T-helper 2 cell treated with Interferon-gamma antibody and Interleukin-4, amounts not matched to agents 5 μg/mL and 100 μg/mL, for 36 hours (primary cell): ENCODE data around the gene NXF2.
"Not testable (repeated sequence)": the region's sequence is repeated elsewhere in the genome, so short reads cannot be mapped to it uniquely, and the experiment has no call there.

Experiments
- DNase-seq: peaks from one replicate; pipeline ENCODE4 v3.0.0; 2021; ENCODE audit warnings: low spot score
- H3K27ac Mint-ChIP-seq: one replicate; pipeline ENCODE4 v1.8.0; 2021; ENCODE audit warnings: mild to moderate bottlenecking, mixed read lengths
- H3K27me3 Mint-ChIP-seq: one replicate; pipeline ENCODE4 v1.8.0; 2021; ENCODE audit warnings: low read depth, mixed read lengths
- H3K36me3 Mint-ChIP-seq: one replicate; pipeline ENCODE4 v1.8.0; 2021; ENCODE audit warnings: low read depth, mixed read lengths
- H3K4me1 Mint-ChIP-seq: one replicate; pipeline ENCODE4 v1.8.0; 2021; ENCODE audit warnings: low read depth, mixed read lengths
- H3K4me3 Mint-ChIP-seq: one replicate; pipeline ENCODE4 v1.8.0; 2022; ENCODE audit warnings: mild to moderate bottlenecking, moderate library complexity, mixed read lengths
- H3K9me3 Mint-ChIP-seq: one replicate; pipeline ENCODE4 v1.8.0; 2021; ENCODE audit warnings: mixed read lengths

Gene NXF2

GRCh38 chrX:102246893-102247292 is at the start of gene NXF2:
Gene NXF2 (plus strand): TSS chrX:102247167. CDS start chrX:102307079, 59,912 bp downstream.
- H3K4me3 Mint-ChIP-seq: not testable (repeated sequence)

GRCh38 chrX:102207940-102208339 is 39.0 kb upstream of the NXF2 start:
- H3K4me1 Mint-ChIP-seq, DNase-seq, H3K36me3 Mint-ChIP-seq, H3K4me3 Mint-ChIP-seq, H3K9me3 Mint-ChIP-seq, H3K27ac Mint-ChIP-seq, H3K27me3 Mint-ChIP-seq: not testable (repeated sequence)

More at GRCh38 chrX:102246893-102247292, at the start of gene NXF2:
- not testable (repeated sequence) for H3K36me3 Mint-ChIP-seq, H3K27me3 Mint-ChIP-seq, DNase-seq, H3K27ac Mint-ChIP-seq, H3K4me1 Mint-ChIP-seq, H3K9me3 Mint-ChIP-seq

GRCh38 chrX:102214986-102215385 is 32.0 kb upstream of the NXF2 start, which contains the start of gene TCP11X1:
Gene TCP11X1 (plus strand): TSS chrX:102215301.
- H3K27me3 Mint-ChIP-seq, H3K27ac Mint-ChIP-seq, H3K4me1 Mint-ChIP-seq, H3K36me3 Mint-ChIP-seq, DNase-seq, H3K9me3 Mint-ChIP-seq, H3K4me3 Mint-ChIP-seq: not testable (repeated sequence)

- not testable (repeated sequence) for H3K27ac Mint-ChIP-seq, H3K9me3 Mint-ChIP-seq, DNase-seq, H3K27me3 Mint-ChIP-seq, H3K4me1 Mint-ChIP-seq, H3K36me3 Mint-ChIP-seq, H3K4me3 Mint-ChIP-seq
Observed at GRCh38 chrX:102216497-102216896, 30.5 kb upstream of the NXF2 start.

- H3K36me3 Mint-ChIP-seq, H3K27me3 Mint-ChIP-seq, H3K4me1 Mint-ChIP-seq, H3K4me3 Mint-ChIP-seq, DNase-seq, H3K9me3 Mint-ChIP-seq, H3K27ac Mint-ChIP-seq: not testable (repeated sequence)
Observed at GRCh38 chrX:102235678-102236077, 11.3 kb upstream of the NXF2 start.

- H3K4me3 Mint-ChIP-seq, H3K27ac Mint-ChIP-seq, H3K9me3 Mint-ChIP-seq, H3K4me1 Mint-ChIP-seq, H3K36me3 Mint-ChIP-seq, DNase-seq, H3K27me3 Mint-ChIP-seq: not testable (repeated sequence)
Observed at GRCh38 chrX:102240265-102240664, 6.7 kb upstream of the NXF2 start.

GRCh38 chrX:102272231-102272630 is 25.3 kb downstream of the NXF2 start:
- not testable (repeated sequence) for H3K36me3 Mint-ChIP-seq, H3K4me1 Mint-ChIP-seq, H3K4me3 Mint-ChIP-seq, H3K9me3 Mint-ChIP-seq, DNase-seq, H3K27me3 Mint-ChIP-seq, H3K27ac Mint-ChIP-seq

- no peak overlapping the region for H3K4me3 Mint-ChIP-seq
- no peak for DNase-seq
- H3K9me3 Mint-ChIP-seq: no peaks in the 10 kb centered on the region
- H3K36me3 Mint-ChIP-seq: no peaks in the 10 kb centered on the region
- H3K27ac Mint-ChIP-seq: no peak overlapping the region
- no peaks in the 10 kb centered on the region for H3K27me3 Mint-ChIP-seq
- no peaks in the 10 kb centered on the region for H3K4me1 Mint-ChIP-seq
Observed at GRCh38 chrX:102338162-102338561, 91.2 kb downstream of the NXF2 start.

- Mint-ChIP-seq H3K9me3 (no peaks in the 10 kb centered on the region), H3K4me3 (no peak overlapping the region), H3K27ac (no peak overlapping the region), H3K36me3 (no peaks in the 10 kb centered on the region), H3K4me1 (no peaks in the 10 kb centered on the region), H3K27me3 (no peaks in the 10 kb centered on the region)
- no peak for DNase-seq
Observed at GRCh38 chrX:102339312-102340298, 92.6 kb downstream of the NXF2 start.

- no peaks in the 10 kb centered on the region for H3K36me3 Mint-ChIP-seq
- no peaks in the 10 kb centered on the region for H3K27me3 Mint-ChIP-seq
- no peaks in the 10 kb centered on the region for H3K4me1 Mint-ChIP-seq
Observed at GRCh38 chrX:102341867-102342266, 94.9 kb downstream of the NXF2 start.

GRCh38 chrX:102345916-102346315 is 98.9 kb downstream of the NXF2 start:
- H3K4me3 Mint-ChIP-seq: no peak overlapping the region
- DNase-seq: peak; percentile 10
- no peaks in the 10 kb centered on the region for H3K36me3 Mint-ChIP-seq
- H3K27me3 Mint-ChIP-seq: no peaks in the 10 kb centered on the region
- H3K27ac Mint-ChIP-seq: no peak overlapping the region
- H3K9me3 Mint-ChIP-seq: no peaks in the 10 kb centered on the region
- no peaks in the 10 kb centered on the region for H3K4me1 Mint-ChIP-seq

More at GRCh38 chrX:102341867-102342266, 94.9 kb downstream of the NXF2 start:
- no peak overlapping the region for H3K4me3 Mint-ChIP-seq
- H3K27ac Mint-ChIP-seq: no peak overlapping the region
- no peak for DNase-seq
- H3K9me3 Mint-ChIP-seq: no peaks in the 10 kb centered on the region
